ENCODE data around the gene TNFRSF4.

The TNFRSF4 gene

DNA sequence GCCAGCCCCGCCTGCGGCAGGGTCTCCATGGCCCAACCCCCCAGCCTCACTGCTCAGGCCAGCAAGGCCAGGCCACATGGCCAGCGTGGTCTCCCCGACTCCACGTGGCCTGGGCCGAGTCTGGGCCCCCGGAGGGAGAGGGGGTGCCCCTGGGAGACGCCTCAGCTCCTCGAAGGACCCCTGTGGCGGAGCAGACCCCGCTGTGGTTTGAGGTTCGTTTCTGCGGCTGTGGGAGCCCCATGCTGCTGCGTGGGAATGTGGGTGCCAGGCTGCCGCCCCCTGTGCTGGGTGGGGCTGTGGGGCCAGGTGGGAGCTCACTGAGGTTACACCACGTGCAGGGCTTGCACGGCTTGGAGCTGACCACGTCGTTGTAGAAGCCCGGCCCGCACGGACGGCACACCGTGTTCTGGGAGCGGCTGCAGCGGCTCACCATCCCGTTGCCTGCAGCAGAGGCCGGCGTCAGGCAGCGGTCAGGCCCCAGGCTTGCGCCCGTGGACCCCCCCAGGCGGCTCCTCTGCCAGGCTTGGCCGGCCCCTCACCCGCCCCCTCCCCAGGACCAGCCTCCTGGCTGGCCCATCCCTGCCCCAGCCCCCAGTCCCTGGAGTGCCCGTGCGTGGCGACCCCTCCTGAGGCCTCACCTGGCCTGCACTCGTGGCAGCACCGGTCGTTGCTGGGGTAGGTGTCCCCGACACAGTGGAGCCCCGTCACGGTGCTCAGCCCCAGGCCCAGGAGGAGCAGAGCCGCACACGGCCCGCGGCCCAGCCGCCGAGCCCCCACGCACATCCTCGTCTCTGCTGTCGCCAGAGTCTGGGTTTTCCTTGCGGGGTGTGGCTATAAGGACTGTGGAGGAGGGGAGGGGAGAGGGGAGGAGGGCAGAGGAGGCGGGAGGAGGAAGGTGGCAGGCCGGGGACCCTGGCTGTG is at the start of gene TNFRSF4:
Gene TNFRSF4, minus strand, starts transcription at position 809 of the 921 bp plus-strand sequence. Its CDS starts 26 bp downstream, at position 783.
- Mint-ChIP-seq H3K36me3 (ENCODE audit: low read depth) (peaks cover 11% of the 10 kb centered on the region), H3K27me3 (ENCODE audit: low read depth) (peaks cover 3% of the 10 kb centered on the region), H3K9me3 (no peaks in the 10 kb centered on the region), H3K4me1 (no peaks in the 10 kb centered on the region), H3K27ac (no peak within 1 kb of the TSS), H3K4me3 (no peak within 1 kb of the TSS)
- TF ChIP-seq, protein P1, sequence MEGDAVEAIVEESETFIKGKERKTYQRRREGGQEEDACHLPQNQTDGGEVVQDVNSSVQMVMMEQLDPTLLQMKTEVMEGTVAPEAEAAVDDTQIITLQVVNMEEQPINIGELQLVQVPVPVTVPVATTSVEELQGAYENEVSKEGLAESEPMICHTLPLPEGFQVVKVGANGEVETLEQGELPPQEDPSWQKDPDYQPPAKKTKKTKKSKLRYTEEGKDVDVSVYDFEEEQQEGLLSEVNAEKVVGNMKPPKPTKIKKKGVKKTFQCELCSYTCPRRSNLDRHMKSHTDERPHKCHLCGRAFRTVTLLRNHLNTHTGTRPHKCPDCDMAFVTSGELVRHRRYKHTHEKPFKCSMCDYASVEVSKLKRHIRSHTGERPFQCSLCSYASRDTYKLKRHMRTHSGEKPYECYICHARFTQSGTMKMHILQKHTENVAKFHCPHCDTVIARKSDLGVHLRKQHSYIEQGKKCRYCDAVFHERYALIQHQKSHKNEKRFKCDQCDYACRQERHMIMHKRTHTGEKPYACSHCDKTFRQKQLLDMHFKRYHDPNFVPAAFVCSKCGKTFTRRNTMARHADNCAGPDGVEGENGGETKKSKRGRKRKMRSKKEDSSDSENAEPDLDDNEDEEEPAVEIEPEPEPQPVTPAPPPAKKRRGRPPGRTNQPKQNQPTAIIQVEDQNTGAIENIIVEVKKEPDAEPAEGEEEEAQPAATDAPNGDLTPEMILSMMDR (IDR thresholded peaks at IDR 0.05; ENCODE audit: unreplicated experiment in 3 of 3): no peak

DNA sequence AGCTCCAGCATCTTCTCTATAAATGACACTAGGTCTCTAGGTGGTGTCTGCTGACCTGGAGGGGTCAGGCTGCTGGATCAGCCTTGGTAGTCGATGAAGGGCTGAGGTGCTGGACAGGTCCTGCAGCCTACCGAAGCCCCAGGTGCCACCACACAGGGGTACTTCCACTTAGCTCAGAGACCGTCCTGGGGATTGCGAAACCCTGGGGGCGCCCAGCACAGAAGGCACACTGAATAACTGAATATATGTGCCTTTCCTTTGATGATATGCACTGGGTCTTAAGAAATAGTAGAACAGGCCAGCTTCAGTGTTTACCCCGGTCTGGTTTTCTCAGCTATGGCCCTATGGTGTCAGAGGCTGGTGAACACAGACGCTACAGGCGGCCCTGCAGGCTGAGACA is 48.8 kb upstream of the TNFRSF4 start:
- H3K4me1 Mint-ChIP-seq: peaks cover 5% of the 10 kb centered on the region
- TF ChIP-seq, protein P1 (IDR thresholded peaks at IDR 0.05; ENCODE audit: unreplicated experiment in 3 of 3): no peak
- H3K36me3 Mint-ChIP-seq (ENCODE audit: low read depth): peaks cover 54% of the 10 kb centered on the region
- no peaks in the 10 kb centered on the region for H3K9me3 Mint-ChIP-seq
- no peak overlapping the region for H3K27ac Mint-ChIP-seq
- no peak overlapping the region for H3K4me3 Mint-ChIP-seq
- no peaks in the 10 kb centered on the region for H3K27me3 Mint-ChIP-seq (ENCODE audit: low read depth)

DNA sequence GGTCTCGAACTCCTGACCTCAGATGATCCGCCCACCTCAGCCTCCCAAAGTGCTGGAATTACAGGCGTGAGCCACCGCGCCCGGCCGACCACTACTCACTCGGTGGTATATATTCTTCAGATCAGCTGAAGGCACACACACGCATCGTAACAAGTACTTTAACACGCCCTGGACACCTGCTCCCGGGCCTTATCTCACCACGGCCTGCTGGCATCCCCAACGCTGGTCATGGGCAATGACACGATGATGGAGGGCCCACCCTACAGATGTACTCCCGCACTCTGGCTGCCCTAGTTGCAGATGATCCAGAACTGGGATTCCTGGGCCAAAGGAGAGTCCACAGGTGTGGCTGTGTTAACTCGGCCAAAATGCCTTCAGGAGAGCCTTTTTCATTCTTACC is 48.1 kb upstream of the TNFRSF4 start:
- H3K27ac Mint-ChIP-seq: no peak overlapping the region
- TF ChIP-seq, protein P1 (IDR thresholded peaks at IDR 0.05; ENCODE audit: unreplicated experiment in 3 of 3): no peak
- peaks cover 5% of the 10 kb centered on the region for H3K4me1 Mint-ChIP-seq
- H3K9me3 Mint-ChIP-seq: no peaks in the 10 kb centered on the region
- no peak overlapping the region for H3K4me3 Mint-ChIP-seq
- H3K36me3 Mint-ChIP-seq (ENCODE audit: low read depth): peaks cover 53% of the 10 kb centered on the region
- H3K27me3 Mint-ChIP-seq (ENCODE audit: low read depth): no peaks in the 10 kb centered on the region

DNA sequence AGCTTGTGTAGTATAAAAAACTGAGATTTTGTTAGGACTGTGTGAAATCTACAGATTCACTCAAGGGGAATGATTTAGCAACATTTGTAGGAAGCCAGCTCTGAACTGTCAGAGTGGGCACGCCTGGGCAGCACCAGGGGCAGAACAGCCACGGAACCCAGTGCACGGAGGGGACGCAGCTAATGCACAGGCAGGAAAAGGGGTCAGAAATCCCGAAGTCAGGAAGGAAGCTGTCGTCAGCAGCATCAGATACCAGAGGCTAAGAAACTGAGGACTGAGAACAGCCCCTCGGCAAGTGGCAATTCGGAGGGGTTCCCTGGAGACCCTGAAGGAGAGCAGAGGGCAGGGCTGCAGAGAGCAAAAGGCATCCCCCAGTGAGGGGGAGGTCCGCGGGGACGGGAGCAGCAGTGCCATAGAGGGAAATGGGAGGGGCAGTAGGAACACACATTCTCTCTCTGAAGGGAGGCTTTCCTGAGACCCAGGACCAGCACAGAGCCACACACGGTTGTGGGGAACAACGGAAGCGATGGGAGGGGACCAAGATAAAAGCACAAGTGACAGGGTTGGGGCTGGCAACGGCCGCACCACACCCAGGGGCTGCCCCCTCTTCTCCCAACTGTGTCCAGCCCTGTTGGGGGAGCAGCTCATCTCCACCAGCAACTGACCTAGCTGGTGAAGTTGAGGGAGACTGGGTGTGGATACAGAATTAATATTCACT is 47.0 kb upstream of the TNFRSF4 start:
- Mint-ChIP-seq H3K9me3 (no peaks in the 10 kb centered on the region), H3K36me3 (ENCODE audit: low read depth) (peaks cover 54% of the 10 kb centered on the region), H3K4me1 (peaks cover 5% of the 10 kb centered on the region), H3K4me3 (no peak overlapping the region), H3K27ac (no peak overlapping the region), H3K27me3 (ENCODE audit: low read depth) (no peaks in the 10 kb centered on the region)
- TF ChIP-seq, protein P1 (IDR thresholded peaks at IDR 0.05; ENCODE audit: unreplicated experiment in 3 of 3): no peak

DNA sequence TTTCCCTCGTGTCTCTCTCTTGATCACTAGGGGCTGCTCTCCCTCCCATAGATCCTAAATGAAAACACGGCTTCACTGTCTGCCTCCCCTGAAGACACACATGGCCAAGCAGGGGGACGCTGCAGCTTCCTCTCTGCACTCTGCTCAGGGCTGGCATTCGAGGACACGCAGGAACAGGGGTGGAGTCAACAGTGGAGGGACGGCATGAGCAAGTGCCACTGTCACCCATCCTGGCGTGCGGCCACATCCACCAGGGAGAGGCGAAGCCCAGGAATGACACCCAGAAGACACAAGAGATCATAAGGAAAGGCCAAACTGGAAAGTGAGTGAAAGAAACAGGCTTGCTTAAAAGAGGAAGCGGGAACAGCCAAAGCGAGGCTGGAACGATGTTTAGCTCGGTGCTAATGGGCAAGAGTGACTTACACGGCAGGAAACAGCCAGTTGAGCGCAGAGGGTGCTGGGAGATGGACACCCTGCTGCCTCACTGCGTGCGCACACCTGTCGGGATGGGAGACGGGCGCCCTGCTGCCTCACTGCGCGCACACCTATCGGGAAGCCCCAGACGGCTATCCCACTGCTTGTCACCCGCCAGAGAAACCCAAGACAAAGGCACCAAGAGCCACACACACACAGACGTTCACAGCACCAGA is 46.1 kb upstream of the TNFRSF4 start:
- no peaks in the 10 kb centered on the region for H3K27me3 Mint-ChIP-seq (ENCODE audit: low read depth)
- no peaks in the 10 kb centered on the region for H3K4me1 Mint-ChIP-seq
- H3K36me3 Mint-ChIP-seq (ENCODE audit: low read depth): peaks cover 48% of the 10 kb centered on the region
- TF ChIP-seq, protein P1 (IDR thresholded peaks at IDR 0.05; ENCODE audit: unreplicated experiment in 3 of 3): no peak
- no peak overlapping the region for H3K27ac Mint-ChIP-seq
- H3K4me3 Mint-ChIP-seq: no peak overlapping the region
- no peaks in the 10 kb centered on the region for H3K9me3 Mint-ChIP-seq

All from nephron (organoid).